ENCODE results near the gene GPRIN2.

DNA sequence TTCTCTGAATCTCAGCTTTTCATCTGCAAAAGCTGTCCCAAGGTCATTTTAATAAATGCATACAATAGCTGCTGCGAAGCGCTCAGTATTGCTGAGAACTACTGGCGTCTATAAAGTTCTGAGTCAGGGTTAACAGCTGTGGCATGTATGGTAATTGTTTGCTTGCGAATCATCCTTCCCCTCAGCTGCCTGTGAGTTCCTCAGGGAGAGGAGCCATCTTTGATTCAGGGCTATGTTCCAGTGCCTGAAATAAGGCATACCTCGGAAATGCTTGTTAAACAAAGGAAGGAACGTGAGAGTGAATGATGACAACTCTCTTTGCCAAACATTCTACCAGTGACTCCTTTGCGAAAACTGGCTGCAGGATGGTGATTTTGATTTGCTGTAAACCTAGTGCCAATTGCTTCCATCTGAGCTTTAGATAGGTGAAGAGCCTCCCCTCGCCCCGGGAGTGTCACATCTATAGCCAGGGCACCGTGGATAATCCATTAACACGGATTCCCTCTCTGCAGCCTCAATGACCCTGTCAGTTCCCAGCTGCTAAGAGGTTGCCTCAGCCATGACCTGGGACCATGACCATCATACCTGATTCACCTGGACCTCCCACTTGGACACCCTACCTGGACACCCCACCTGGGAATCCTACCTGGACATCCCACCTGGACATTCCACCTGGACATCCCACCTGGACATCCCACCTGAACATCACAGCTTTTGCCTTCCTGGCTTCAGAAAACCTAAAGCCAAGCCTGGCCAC is 39.6 kb downstream of the GPRIN2 start:
- no peak for TF ChIP-seq CTCF (IDR thresholded peaks at IDR 0.05; ENCODE audit: low read depth, low read length, missing input control)
- TF ChIP-seq MAX (IDR thresholded peaks at IDR 0.05): no peak
- no peak for TF ChIP-seq ATF3 (IDR thresholded peaks at IDR 0.05)
- TF ChIP-seq ZBTB33 (IDR thresholded peaks at IDR 0.05): no peak
- no peak for TF ChIP-seq JUND (IDR thresholded peaks at IDR 0.05)
- no peak for TF ChIP-seq TAF1 (conservative IDR thresholded peaks at IDR 0.05)
- no peak for TF ChIP-seq FOXA1 (IDR thresholded peaks at IDR 0.05)
- TF ChIP-seq EGR1 (IDR thresholded peaks at IDR 0.05; ENCODE audit: low read depth in 2 of 2): no peak
- no peak for TF ChIP-seq RXRA (IDR thresholded peaks at IDR 0.05)
- TF ChIP-seq YY1 (IDR thresholded peaks at IDR 0.05): no peak

Data from liver (tissue), 3 donors.